ENCODE measurements around the gene SPEN.

Gene SPEN

DNA sequence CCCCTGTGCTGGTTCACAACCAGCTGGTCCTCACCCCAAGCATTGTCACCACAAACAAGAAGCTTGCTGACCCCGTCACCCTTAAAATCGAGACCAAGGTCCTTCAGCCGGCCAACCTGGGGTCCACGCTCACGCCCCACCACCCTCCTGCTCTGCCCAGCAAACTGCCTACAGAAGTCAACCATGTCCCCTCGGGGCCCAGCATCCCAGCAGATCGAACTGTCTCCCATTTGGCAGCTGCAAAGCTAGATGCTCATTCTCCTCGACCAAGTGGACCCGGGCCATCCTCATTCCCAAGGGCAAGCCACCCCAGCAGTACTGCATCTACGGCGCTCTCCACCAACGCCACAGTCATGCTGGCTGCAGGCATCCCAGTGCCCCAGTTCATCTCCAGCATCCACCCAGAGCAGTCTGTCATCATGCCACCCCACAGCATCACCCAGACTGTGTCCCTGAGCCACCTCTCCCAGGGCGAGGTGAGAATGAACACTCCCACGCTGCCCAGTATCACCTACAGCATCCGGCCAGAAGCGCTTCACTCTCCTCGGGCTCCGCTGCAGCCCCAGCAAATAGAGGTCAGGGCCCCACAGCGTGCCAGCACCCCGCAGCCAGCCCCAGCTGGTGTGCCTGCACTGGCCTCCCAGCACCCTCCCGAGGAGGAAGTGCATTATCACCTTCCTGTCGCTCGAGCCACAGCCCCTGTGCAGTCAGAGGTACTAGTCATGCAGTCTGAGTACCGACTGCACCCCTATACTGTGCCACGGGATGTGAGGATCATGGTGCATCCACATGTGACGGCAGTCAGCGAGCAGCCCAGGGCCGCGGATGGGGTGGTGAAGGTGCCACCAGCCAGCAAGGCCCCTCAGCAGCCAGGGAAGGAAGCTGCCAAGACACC lies 87.8 kb downstream of the SPEN start:
- no peak for DNase-seq (ENCODE audit: low read depth, low spot score)
- no peak overlapping the region for H3K4me3 ChIP-seq (ENCODE audit: low read depth, low read length)
- in situ Hi-C loops (cut with HindIII; ENCODE audit: low sequenced_read_pairs): no loop called here
- TF ChIP-seq, protein P1, sequence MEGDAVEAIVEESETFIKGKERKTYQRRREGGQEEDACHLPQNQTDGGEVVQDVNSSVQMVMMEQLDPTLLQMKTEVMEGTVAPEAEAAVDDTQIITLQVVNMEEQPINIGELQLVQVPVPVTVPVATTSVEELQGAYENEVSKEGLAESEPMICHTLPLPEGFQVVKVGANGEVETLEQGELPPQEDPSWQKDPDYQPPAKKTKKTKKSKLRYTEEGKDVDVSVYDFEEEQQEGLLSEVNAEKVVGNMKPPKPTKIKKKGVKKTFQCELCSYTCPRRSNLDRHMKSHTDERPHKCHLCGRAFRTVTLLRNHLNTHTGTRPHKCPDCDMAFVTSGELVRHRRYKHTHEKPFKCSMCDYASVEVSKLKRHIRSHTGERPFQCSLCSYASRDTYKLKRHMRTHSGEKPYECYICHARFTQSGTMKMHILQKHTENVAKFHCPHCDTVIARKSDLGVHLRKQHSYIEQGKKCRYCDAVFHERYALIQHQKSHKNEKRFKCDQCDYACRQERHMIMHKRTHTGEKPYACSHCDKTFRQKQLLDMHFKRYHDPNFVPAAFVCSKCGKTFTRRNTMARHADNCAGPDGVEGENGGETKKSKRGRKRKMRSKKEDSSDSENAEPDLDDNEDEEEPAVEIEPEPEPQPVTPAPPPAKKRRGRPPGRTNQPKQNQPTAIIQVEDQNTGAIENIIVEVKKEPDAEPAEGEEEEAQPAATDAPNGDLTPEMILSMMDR (IDR thresholded peaks at IDR 0.05; ENCODE audit: low read depth, low read length): no peak

DNA sequence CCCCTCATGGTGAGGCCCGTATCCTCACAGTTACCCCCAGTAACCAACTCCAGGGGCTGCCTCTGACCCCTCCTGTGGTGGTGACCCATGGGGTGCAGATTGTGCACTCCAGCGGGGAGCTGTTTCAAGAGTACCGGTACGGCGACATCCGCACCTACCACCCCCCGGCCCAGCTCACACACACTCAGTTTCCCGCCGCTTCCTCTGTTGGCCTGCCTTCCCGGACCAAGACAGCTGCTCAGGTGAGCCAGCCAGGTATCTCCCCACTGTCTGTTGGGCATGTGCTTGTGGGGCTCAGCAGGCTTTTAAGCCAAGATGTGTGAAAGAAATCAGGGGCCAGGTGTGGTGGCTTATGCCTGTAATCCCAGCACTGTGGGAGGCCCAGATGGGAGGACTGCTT lies 88.5 kb downstream of the SPEN start:
- no peak overlapping the region for H3K4me3 ChIP-seq (ENCODE audit: low read depth, low read length)
- in situ Hi-C loops (cut with HindIII; ENCODE audit: low sequenced_read_pairs): no loop called here
- TF ChIP-seq, protein P1 (IDR thresholded peaks at IDR 0.05; ENCODE audit: low read depth, low read length): no peak
- no peak for DNase-seq (ENCODE audit: low read depth, low spot score)

DNA sequence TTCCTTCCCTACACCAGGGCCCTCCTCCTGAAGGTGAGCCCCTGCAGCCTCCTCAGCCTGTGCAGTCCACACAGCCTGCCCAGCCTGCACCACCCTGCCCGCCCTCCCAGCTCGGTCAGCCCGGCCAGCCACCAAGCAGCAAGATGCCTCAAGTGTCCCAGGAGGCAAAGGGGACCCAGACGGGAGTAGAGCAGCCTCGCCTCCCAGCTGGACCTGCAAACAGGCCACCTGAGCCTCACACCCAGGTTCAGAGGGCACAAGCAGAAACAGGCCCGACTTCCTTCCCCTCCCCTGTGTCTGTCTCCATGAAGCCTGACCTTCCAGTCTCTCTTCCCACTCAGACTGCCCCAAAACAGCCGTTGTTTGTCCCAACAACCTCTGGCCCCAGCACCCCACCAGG lies 89.6 kb downstream of the SPEN start:
- TF ChIP-seq, protein P1 (IDR thresholded peaks at IDR 0.05; ENCODE audit: low read depth, low read length): no peak
- DNase-seq (ENCODE audit: low read depth, low spot score): no peak
- in situ Hi-C loops (cut with HindIII; ENCODE audit: low sequenced_read_pairs): no loop called here
- no peak overlapping the region for H3K4me3 ChIP-seq (ENCODE audit: low read depth, low read length)

DNA sequence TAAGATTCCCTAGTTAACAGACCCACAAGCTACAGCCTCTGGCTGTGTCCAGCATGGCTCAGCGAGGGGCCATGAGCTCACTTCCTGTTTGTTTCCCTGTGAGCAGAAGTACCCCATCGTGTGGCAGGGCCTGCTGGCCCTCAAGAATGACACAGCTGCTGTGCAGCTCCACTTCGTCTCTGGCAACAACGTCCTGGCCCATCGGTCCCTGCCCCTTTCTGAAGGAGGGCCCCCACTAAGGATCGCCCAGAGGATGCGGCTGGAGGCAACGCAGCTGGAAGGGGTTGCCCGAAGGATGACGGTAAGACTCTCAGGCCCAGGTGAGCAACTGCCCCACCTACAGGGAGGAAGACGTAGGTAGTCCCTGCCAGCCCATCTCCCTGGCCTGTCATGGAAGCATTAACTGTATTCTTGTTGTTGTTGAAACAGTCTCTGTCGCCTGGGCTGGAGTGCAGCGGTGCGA lies 90.2 kb downstream of the SPEN start:
- in situ Hi-C loops (cut with HindIII; ENCODE audit: low sequenced_read_pairs): no loop called here

DNA sequence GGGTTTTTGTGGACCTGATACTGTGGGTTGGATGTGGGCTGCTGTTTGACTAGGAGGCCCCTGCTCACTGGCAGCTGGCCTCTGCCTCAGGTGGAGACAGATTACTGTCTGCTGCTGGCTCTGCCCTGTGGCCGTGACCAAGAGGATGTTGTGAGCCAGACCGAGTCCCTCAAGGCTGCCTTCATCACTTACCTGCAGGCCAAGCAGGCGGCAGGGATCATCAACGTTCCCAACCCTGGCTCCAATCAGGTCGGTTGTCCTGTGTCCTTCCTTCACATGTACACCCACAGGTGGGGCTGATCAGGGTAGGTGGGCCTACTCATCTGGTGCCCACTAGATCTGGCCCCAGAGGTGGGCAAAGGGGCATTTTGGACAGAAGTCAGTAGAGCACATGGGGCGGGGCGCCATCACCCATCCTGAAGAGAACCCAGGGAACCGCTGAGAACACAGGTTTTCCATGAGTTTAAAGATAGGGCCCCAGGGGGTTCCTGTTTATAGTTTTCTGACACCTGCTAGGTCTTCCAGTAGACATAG lies 91.2 kb downstream of the SPEN start:
- TF ChIP-seq, protein P1 (IDR thresholded peaks at IDR 0.05; ENCODE audit: low read depth, low read length): no peak
- no peak overlapping the region for H3K4me3 ChIP-seq (ENCODE audit: low read depth, low read length)
- in situ Hi-C loops (cut with HindIII; ENCODE audit: low sequenced_read_pairs): no loop called here
- DNase-seq (ENCODE audit: low read depth, low spot score): no peak

More for the DNA sequence above, 90.2 kb downstream of the SPEN start:
- H3K4me3 ChIP-seq (ENCODE audit: low read depth, low read length): no peak overlapping the region
- peak; percentile 74 for DNase-seq (ENCODE audit: low read depth, low spot score)
- TF ChIP-seq, protein P1 (IDR thresholded peaks at IDR 0.05; ENCODE audit: low read depth, low read length): peak; percentile 40

DNA sequence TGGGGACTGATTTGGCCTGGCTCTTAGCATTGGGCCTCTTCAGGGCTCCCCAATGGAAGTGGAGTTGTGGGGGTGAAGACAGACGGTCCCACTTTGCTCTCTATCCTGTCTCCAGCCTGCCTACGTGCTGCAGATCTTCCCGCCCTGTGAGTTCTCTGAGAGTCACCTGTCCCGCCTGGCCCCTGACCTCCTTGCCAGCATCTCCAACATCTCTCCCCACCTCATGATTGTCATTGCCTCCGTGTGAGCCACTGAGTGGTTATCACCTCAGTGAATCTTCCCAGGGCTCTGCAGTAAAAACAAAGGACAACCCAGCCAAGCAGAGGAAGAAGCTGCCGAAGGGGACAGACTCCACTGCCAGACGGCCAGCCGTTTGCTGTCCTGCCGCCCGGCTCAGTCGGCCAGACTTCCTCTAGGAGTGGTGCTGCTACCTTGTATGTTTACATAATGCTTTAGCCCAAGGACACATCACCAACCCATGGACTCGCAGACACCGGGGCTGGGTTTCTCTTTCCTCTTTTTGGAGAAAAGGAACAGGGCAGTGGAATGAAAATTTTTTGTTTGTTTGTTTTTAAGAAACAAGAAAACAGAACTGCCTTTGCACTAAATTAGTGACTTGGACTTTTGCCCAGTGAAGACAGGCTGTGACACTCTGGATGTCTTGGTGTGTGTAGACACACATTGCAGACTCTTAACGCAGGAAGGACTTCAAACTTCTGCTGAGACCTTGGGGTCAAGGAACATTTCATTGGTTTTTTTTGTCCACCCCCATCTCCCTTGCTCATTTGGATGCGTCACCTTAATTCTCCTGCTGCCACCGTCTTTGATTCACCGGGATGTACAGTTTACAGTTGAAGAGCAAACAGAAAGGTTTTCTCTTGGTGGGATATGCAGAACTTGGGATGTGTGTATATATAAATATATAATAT lies 91.9 kb downstream of the SPEN start:
- TF ChIP-seq, protein P1 (IDR thresholded peaks at IDR 0.05; ENCODE audit: low read depth, low read length): no peak
- H3K4me3 ChIP-seq (ENCODE audit: low read depth, low read length): no peak overlapping the region
- in situ Hi-C loops (cut with HindIII; ENCODE audit: low sequenced_read_pairs): no loop called here
- DNase-seq (ENCODE audit: low read depth, low spot score): peak; percentile 49

Measured in astrocyte of the spinal cord (primary cell).